PC-9 (cell line): ENCODE measurements around the gene ZNF718. TPM values are rescaled to one million over a fixed set of nuclear protein-coding genes. Genes with fewer than 3 reads are reported as not detected.

Experiments used
- BruUV-seq: library from RNA; stranded (reverse); fragments of 400-500 nt; replicated peaks from 2 replicates; lab custom pipeline; 2021; lab: Mats Ljungman, UMichigan
- CTCF ChIA-PET: fragments of 300-600 bp; sonication (Branson Sonifier 250); formaldehyde crosslinking; loops from one replicate; lab custom pipeline; 2022; ENCODE audit warnings: antibody characterized with exemption; lab: Charles Lee
- POLR2A ChIA-PET: fragments of 300-600 bp; sonication (Branson Sonifier 250); formaldehyde crosslinking; loops from one replicate; lab custom pipeline; 2022; ENCODE audit warnings: antibody characterized with exemption; ENCODE audit not compliant: unreplicated experiment; lab: Charles Lee
- DNase-seq, 2 experiments: peaks; one replicate each; pipeline versions ENCODE4 v3.0.0 to v3.0.0-alpha.2; 2015 to 2022; ENCODE audit warnings: mixed read lengths in 1 of 2
- H2AFZ ChIP-seq: fragments of 200-600 bp; sonication (generic); 2 replicates; pipeline ENCODE4 v1.8.1; 2017; ENCODE audit warnings: antibody characterized with exemption
- H3F3A ChIP-seq: fragments of 200-600 bp; sonication (generic); 2 replicates; pipeline ENCODE4 v1.8.1; 2017; ENCODE audit warnings: antibody characterized with exemption, mild to moderate bottlenecking, low read depth; ENCODE audit not compliant: insufficient read depth
- H3K27ac ChIP-seq: fragments of 200-600 bp; sonication (generic); 2 replicates; pipeline ENCODE4 v1.6.1; 2016; ENCODE audit warnings: mixed run types
- H3K27me3 ChIP-seq: fragments of 200-600 bp; sonication (generic); 2 replicates; pipeline ENCODE4 v1.6.1; 2016; ENCODE audit warnings: low read depth, mixed run types; ENCODE audit not compliant: insufficient read depth
- H3K36me3 ChIP-seq: fragments of 200-600 bp; sonication (generic); 2 replicates; pipeline ENCODE4 v1.6.1; 2016; ENCODE audit warnings: low read depth, mixed run types
- H3K4me1 ChIP-seq: fragments of 200-600 bp; sonication (generic); replicated peaks from 2 replicates; pipeline ENCODE4 v1.6.1; 2016; ENCODE audit warnings: mixed run types; ENCODE audit not compliant: insufficient read depth
- H3K4me2 ChIP-seq: fragments of 200-600 bp; sonication (generic); 2 replicates; pipeline ENCODE4 v1.6.1; 2017; ENCODE audit warnings: mixed run types
- H3K4me3 ChIP-seq: fragments of 200-600 bp; sonication (generic); 2 replicates; pipeline ENCODE4 v1.6.1; 2016; ENCODE audit warnings: mixed run types
- H3K79me2 ChIP-seq: fragments of 200-600 bp; sonication (generic); 2 replicates; pipeline ENCODE4 v1.6.1; 2017; ENCODE audit warnings: low read depth, mixed run types
- H3K9me2 ChIP-seq: fragments of 200-600 bp; sonication (generic); 2 replicates; pipeline ENCODE4 v1.8.1; 2017; ENCODE audit warnings: mild to moderate bottlenecking; ENCODE audit not compliant: insufficient read depth
- H3K9me3 ChIP-seq: fragments of 200-600 bp; sonication (generic); 2 replicates; pipeline ENCODE4 v1.8.1; 2016; ENCODE audit warnings: low read depth; ENCODE audit not compliant: insufficient read depth
- H4K20me1 ChIP-seq: fragments of 200-600 bp; sonication (generic); 2 replicates; pipeline ENCODE4 v1.8.1; 2017; ENCODE audit not compliant: insufficient read depth
- EZH2 ChIP-seq: fragments of 200-600 bp; sonication (generic); IDR thresholded peaks from 2 replicates; pipeline ENCODE4 v1.8.0; 2017; ENCODE audit warnings: antibody characterized with exemption, low read depth
- intact Hi-C: fragments of 100-400 bp; cut with micrococcal nuclease; formaldehyde crosslinking; loops from one replicate; pipeline ENCODE4 v1.10.0; 2022; ENCODE audit not compliant: unreplicated experiment
- total RNA-seq: library from RNA; stranded (reverse); gene quantifications from 2 replicates; pipeline ENCODE4 v1.2.3, GENCODE V29; 2021
- TF ChIP-seq, protein P1 (sequence below): fragments of 200-600 bp; sonication (generic); conservative IDR thresholded peaks from 2 replicates; pipeline ENCODE4 v1.6.1; 2017; ENCODE audit warnings: mixed run types, antibody characterized with exemption, mild to moderate bottlenecking, moderate library complexity

The ZNF718 gene
- total RNA-seq, 1 experiment from 2014 or later = 3.5 TPM

DNA sequence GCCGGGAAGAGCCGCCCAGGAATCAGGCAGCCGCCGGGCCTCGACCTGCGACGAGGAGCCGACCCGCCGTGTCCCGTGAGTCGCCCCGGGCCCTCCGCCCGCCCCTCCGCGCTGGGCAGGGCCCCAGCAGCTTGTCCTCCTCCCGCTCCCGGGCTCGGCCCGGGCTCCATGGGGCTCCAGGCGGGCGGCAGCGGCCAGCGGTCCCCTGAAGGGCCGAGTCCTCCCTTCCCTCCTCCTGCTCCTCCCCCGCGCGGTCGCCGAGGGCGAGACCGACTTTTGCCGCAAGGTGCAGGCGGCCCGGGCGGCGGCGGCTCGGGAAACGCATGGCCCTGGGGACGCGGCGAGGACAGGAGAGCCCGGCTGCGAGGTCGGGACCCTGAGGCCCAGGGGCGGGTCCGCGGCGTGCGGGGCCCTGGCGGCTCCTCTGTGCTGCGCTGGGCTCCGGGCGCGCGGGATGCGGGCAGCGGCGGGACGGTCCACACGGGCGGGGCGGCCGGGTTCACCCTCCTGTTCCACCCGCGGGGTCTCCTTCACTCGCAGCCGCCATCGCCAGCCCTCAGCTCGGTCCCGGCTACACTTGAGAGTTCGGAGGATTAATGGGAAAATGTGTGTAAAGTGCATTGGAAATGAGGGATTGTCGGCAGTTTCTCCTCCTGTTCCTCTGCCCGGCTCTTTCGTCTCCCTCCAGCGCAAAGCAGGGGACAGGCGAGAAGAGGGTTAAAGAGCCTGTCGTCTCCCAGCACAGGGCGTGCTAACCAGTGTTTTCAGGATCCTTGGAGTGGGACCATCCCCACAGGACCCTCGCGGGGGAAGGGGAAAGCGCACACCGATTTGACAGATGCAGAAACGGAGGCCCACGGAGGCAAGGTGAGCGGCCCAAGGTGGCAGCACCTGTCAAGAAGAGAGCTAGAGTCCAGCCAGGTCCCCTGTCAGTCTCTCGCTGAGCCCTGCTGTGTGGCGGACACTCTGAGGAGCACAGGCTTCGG lies 16.6 kb upstream of the ZNF718 start:
- H3K79me2 ChIP-seq = no peaks in the 10 kb centered on the region
- no peak overlapping the region for H2AFZ ChIP-seq
- CTCF ChIA-PET = no interaction called here
- H3K9me2 ChIP-seq = no peaks in the 10 kb centered on the region
- H3K9me3 ChIP-seq = no peaks in the 10 kb centered on the region
- BruUV-seq = no TSS peak
- no peaks in the 10 kb centered on the region for H3K27me3 ChIP-seq
- H3K4me2 ChIP-seq = no peak overlapping the region
- H3K36me3 ChIP-seq = no peaks in the 10 kb centered on the region
- H3K4me3 ChIP-seq = no peak overlapping the region
- TF ChIP-seq EZH2 = no peak
- TF ChIP-seq, protein P1, sequence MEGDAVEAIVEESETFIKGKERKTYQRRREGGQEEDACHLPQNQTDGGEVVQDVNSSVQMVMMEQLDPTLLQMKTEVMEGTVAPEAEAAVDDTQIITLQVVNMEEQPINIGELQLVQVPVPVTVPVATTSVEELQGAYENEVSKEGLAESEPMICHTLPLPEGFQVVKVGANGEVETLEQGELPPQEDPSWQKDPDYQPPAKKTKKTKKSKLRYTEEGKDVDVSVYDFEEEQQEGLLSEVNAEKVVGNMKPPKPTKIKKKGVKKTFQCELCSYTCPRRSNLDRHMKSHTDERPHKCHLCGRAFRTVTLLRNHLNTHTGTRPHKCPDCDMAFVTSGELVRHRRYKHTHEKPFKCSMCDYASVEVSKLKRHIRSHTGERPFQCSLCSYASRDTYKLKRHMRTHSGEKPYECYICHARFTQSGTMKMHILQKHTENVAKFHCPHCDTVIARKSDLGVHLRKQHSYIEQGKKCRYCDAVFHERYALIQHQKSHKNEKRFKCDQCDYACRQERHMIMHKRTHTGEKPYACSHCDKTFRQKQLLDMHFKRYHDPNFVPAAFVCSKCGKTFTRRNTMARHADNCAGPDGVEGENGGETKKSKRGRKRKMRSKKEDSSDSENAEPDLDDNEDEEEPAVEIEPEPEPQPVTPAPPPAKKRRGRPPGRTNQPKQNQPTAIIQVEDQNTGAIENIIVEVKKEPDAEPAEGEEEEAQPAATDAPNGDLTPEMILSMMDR = no peak
- intact Hi-C loops = no loop called here
- no peak for DNase-seq
- no peaks in the 10 kb centered on the region for H4K20me1 ChIP-seq
- no peaks in the 10 kb centered on the region for H3K4me1 ChIP-seq
- H3F3A ChIP-seq = no peaks in the 10 kb centered on the region
- POLR2A ChIA-PET = no interaction called here
- H3K27ac ChIP-seq = no peak overlapping the region

- no peaks in the 10 kb centered on the region for H3F3A ChIP-seq
- CTCF ChIA-PET = no interaction called here
- H3K27me3 ChIP-seq = no peaks in the 10 kb centered on the region
- H3K27ac ChIP-seq = no peak overlapping the region
- intact Hi-C loops = no loop called here
- no peaks in the 10 kb centered on the region for H3K79me2 ChIP-seq
- no peak overlapping the region for H2AFZ ChIP-seq
- H4K20me1 ChIP-seq = no peaks in the 10 kb centered on the region
- H3K9me3 ChIP-seq = no peaks in the 10 kb centered on the region
- no peak for TF ChIP-seq EZH2
- TF ChIP-seq, protein P1 = no peak
- H3K4me2 ChIP-seq = no peak overlapping the region
- POLR2A ChIA-PET = no interaction called here
- BruUV-seq = no TSS peak
- no peaks in the 10 kb centered on the region for H3K4me1 ChIP-seq
- H3K36me3 ChIP-seq = no peaks in the 10 kb centered on the region
- no peaks in the 10 kb centered on the region for H3K9me2 ChIP-seq
- no peak overlapping the region for H3K4me3 ChIP-seq
- no peak for DNase-seq
Measured at GRCh38 chr4:112771-113170, 11.5 kb upstream of the ZNF718 start.

GRCh38 chr4:113732-114131 lies 10.6 kb upstream of the ZNF718 start:
- CTCF ChIA-PET = no interaction called here
- POLR2A ChIA-PET = no interaction called here

More at GRCh38 chr4:113732-114131, 10.6 kb upstream of the ZNF718 start:
- H2AFZ ChIP-seq = no peak overlapping the region
- no peaks in the 10 kb centered on the region for H3K79me2 ChIP-seq
- DNase-seq = no peak
- TF ChIP-seq EZH2 = no peak
- TF ChIP-seq, protein P1 = no peak
- H3K4me2 ChIP-seq = no peak overlapping the region
- H3K9me2 ChIP-seq = no peaks in the 10 kb centered on the region
- H3K4me1 ChIP-seq = no peaks in the 10 kb centered on the region
- no peaks in the 10 kb centered on the region for H4K20me1 ChIP-seq
- no peaks in the 10 kb centered on the region for H3K36me3 ChIP-seq
- H3K9me3 ChIP-seq = no peaks in the 10 kb centered on the region
- H3F3A ChIP-seq = no peaks in the 10 kb centered on the region
- intact Hi-C loops = no loop called here
- no TSS peak for BruUV-seq
- H3K27me3 ChIP-seq = no peaks in the 10 kb centered on the region
- no peak overlapping the region for H3K4me3 ChIP-seq
- no peak overlapping the region for H3K27ac ChIP-seq
